Body of pancreas (tissue), 4 donors: ENCODE measurements around the gene LGALS4. TPM values are rescaled to one million over a fixed set of nuclear protein-coding genes. Genes with fewer than 3 reads are reported as not detected.
"Not testable (repeated sequence)": the region's sequence is repeated elsewhere in the genome, so short reads cannot be mapped to it uniquely, and the experiment has no call there.

Experiments
- ATAC-seq: fragments of 150-250 bp; one replicate; pipeline ENCODE4 v1.9.1; 2016
- DNase-seq, 4 donors: peaks; one replicate each; pipeline ENCODE4 v3.0.0-alpha.2; 2019
- H3K27ac ChIP-seq, 4 donors: fragments of 200-600 bp; sonication (generic); 1 replicate in 3 of 4; 2 replicates in 1 of 4; pipeline versions ENCODE4 v1.5.1 to v1.6.1; 2016 to 2019; ENCODE audit warnings: mild to moderate bottlenecking in 1 of 4, mixed read lengths in 1 of 4, moderate library complexity in 1 of 4
- H3K27me3 ChIP-seq, 2 donors: fragments of 200-600 bp; sonication (generic); one replicate each; pipeline ENCODE4 v1.6.0; 2016; ENCODE audit warnings: mild to moderate bottlenecking in 1 of 2
- H3K36me3 ChIP-seq, 2 donors: fragments of 200-600 bp; sonication (generic); replicated peaks in 1 of 2; 2 replicates each; pipeline ENCODE4 v1.5.1; 2016; ENCODE audit warnings: low read depth in 2 of 2; ENCODE audit not compliant: insufficient read depth in 1 of 2
- H3K4me1 ChIP-seq: fragments of 200-600 bp; sonication (generic); one replicate; pipeline ENCODE4 v1.6.0; 2016
- H3K4me3 ChIP-seq, 2 donors: fragments of 200-600 bp; sonication (generic); 1 replicate in 1 of 2; 2 replicates in 1 of 2; pipeline ENCODE4 v1.5.1; 2016 to 2019
- H3K9me3 ChIP-seq, 3 donors: fragments of 200-600 bp; sonication (generic); 1 replicate in 2 of 3; 2 replicates in 1 of 3; pipeline ENCODE4 v1.5.1; 2016
- CTCF ChIP-seq, 7 experiments: fragments of 450-650 bp in 4 of 7; fragments of 200-600 bp in 3 of 7; sonication (generic) in 3 of 7; IDR thresholded peaks; one replicate each; pipeline ENCODE4 v1.5.1; 2016 to 2019; ENCODE audit warnings: antibody characterized with exemption in 7 of 7
- POLR2A ChIP-seq, 3 donors: fragments of 450-650 bp; IDR thresholded peaks; one replicate each; pipeline ENCODE4 v1.6.1; 2016; ENCODE audit warnings: antibody characterized with exemption in 3 of 3, mild to moderate bottlenecking in 2 of 3
- WGBS, 2 donors: methylation state at CpG; one replicate each; pipeline ENCODE4 v1.1.5; 2017; 5-methylcytosine and 5-hydroxymethylcytosine counted together
- intact Hi-C: fragments of 100-400 bp; cut with DNase I; formaldehyde crosslinking; loops from one replicate; pipeline ENCODE4 v1.15.1; 2023
- total RNA-seq, 2 donors: library from RNA; depleted of rRNA; stranded (reverse); fragments of >200 nt; gene quantifications; one replicate each; pipeline ENCODE4 v1.1.0, GENCODE V29; 2016

The LGALS4 gene
- total RNA-seq, result 100 to 1,000 TPM in 1 of 2 donors, 10 to 100 TPM in 1; 54.1 to 153 TPM

DNA sequence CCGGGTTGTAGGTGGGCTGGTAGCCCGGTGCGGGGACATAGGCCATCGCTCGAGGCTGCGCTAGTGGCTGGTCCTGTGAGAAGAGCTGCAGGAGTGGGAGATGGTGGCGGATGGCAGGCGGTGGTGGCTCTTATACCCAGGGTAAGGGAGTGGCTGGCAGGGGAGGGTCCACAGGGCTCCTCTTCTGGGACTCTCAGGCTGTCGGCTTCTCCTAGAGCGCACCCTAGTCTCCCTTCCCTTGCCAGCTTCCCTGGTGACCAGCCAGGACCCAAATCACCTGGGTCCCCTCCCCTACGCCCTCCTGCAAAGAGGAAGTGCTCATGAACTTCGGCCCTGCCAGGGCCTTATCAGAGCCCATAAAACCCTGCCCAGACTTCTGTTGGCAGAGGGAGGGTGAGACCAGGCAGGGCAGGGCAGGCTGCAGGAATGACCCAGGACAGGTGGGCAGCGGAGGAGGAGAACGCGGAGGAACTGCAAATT lies at the start of gene LGALS4:
Gene LGALS4, minus strand, starts transcription at position 105 of the 480 bp plus-strand sequence. Its CDS starts 59 bp downstream, at position 46.
- H3K4me1 ChIP-seq, result peaks cover 15% of the 10 kb centered on the region
- intact Hi-C loops, result no loop called here
- H3K36me3 ChIP-seq, result peaks cover 0 to 9% of the 10 kb centered on the region in 2 donors
- peak; percentile 92 for ATAC-seq
- peak within 1 kb of the TSS; percentile 65 to 77 (median 76) for H3K27ac ChIP-seq
- H3K9me3 ChIP-seq, result no peaks in the 10 kb centered on the region
- peak; percentile 86 to 94 (median 92) for DNase-seq
- no peaks in the 10 kb centered on the region for H3K27me3 ChIP-seq
- H3K4me3 ChIP-seq, result no peak within 1 kb of the TSS
- WGBS, 2 donors, result 24 to 45% methylated on average over 9 to 15 of the region's 15 CpGs
- TF ChIP-seq POLR2A (IDR thresholded peaks at IDR 0.05) (peak; percentile 33 to 76 (median 72)), CTCF (IDR thresholded peaks at IDR 0.05) (peak in 2 of 7 experiments; percentile 1 to 13)

DNA sequence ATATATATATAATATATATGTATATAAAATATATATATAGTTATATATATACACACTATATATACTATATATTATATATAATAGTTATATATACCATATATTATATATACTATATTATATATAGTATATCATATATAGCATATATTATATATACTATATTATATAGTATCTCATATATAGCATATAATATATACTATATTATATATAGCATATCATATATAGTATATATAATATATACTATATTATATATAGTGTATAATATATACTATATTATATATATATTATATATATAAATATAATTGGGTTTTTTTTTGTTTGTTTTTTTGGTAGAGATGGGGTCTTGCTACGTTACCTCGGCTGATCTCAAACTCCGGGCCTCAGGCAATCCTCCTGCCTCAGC lies 48.6 kb upstream of the LGALS4 start:
- intact Hi-C loops, result no loop called here
- no peaks in the 10 kb centered on the region for H3K27me3 ChIP-seq
- H3K9me3 ChIP-seq, result no peaks in the 10 kb centered on the region
- no peaks in the 10 kb centered on the region for H3K36me3 ChIP-seq
- WGBS, 2 donors, result 93 to 95% methylated on average over 3 of the region's 3 CpGs
- no peak for DNase-seq
- TF ChIP-seq CTCF (IDR thresholded peaks at IDR 0.05), result no peak
- TF ChIP-seq POLR2A (IDR thresholded peaks at IDR 0.05), result no peak
- peaks cover 31% of the 10 kb centered on the region for H3K4me1 ChIP-seq
- no peak for ATAC-seq
- peak overlapping the region in 3 of 4 donors; percentile 73 to 88 (median 78) for H3K27ac ChIP-seq
- H3K4me3 ChIP-seq, result no peak overlapping the region

DNA sequence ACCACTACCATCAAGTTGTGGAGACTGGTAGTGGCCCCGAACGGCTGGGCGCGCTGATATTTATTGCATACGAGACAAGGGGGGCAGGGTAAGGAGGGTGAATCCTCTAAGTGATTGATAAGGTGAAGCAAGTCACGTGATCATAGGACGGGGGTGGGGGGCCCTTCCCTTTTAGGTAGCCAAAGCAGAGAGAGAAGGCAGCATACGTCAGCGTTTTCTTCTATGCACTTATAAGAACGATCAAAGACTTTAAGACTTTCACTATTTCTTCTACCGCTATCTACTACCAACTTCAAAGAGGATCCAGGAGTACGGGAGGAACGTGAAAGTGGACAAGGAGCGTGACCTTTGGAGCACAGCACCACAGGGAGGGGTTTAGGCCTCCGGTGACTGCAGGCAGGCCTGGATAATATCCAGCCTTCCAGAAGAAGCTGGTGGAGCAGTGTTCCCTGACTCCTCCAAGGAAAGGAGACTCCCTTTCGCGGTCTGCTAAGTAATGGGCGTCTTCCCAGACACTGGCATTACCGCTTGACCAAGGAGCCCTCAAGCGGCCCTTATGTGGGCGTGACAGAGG lies 47.0 kb upstream of the LGALS4 start:
- ATAC-seq, H3K9me3 ChIP-seq, H3K36me3 ChIP-seq, H3K4me3 ChIP-seq, H3K27me3 ChIP-seq, DNase-seq, H3K27ac ChIP-seq, intact Hi-C loops: not testable (repeated sequence)
- 76 to 77% methylated on average over 21 of the region's 21 CpGs for WGBS, 2 donors
- H3K4me1 ChIP-seq, result peaks cover 24% of the 10 kb centered on the region

- no peak overlapping the region for H3K4me3 ChIP-seq
- intact Hi-C loops, result no loop called here
- peak overlapping the region in 1 of 4 donors; percentile 28 for H3K27ac ChIP-seq
- no peaks in the 10 kb centered on the region for H3K9me3 ChIP-seq
- no peak for ATAC-seq
- DNase-seq, result no peak
- H3K36me3 ChIP-seq, result no peaks in the 10 kb centered on the region
- H3K27me3 ChIP-seq, result no peaks in the 10 kb centered on the region
- WGBS, 2 donors, result 88 to 91% methylated on average over 3 of the region's 3 CpGs
- TF ChIP-seq POLR2A (IDR thresholded peaks at IDR 0.05) (no peak), CTCF (IDR thresholded peaks at IDR 0.05) (no peak)
- H3K4me1 ChIP-seq, result peaks cover 10% of the 10 kb centered on the region
Observed at GRCh38 chr19:38856813-38857212, 44.1 kb upstream of the LGALS4 start.

DNA sequence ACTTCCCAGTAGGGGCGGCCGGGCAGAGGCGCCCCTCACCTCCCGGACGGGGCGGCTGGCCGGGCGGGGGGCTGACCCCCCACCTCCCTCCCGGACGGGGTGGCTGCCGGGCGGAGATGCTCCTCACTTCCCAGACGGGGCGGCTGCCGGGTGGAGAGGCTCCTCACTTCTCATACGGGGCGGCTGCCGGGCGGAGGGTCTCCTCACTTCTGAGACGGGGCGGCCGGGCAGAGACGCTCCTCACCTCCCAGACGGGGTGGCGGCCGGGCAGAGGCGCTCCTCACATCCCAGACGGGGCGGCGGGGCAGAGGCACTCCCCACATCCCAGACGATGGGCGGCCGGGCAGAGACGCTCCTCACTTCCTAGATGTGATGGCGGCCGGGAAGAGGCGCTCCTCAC lies 43.0 kb upstream of the LGALS4 start:
- ATAC-seq, DNase-seq, intact Hi-C loops, H3K9me3 ChIP-seq, H3K36me3 ChIP-seq, H3K27ac ChIP-seq, H3K27me3 ChIP-seq, H3K4me3 ChIP-seq: not testable (repeated sequence)
- peaks cover 16% of the 10 kb centered on the region for H3K4me1 ChIP-seq
- WGBS, 2 donors, result 95 to 98% methylated on average over 7 to 11 of the region's 37 CpGs

- H3K9me3 ChIP-seq, H3K27ac ChIP-seq, DNase-seq, ATAC-seq, H3K4me3 ChIP-seq, H3K27me3 ChIP-seq, intact Hi-C loops, H3K36me3 ChIP-seq: not testable (repeated sequence)
- peaks cover 17% of the 10 kb centered on the region for H3K4me1 ChIP-seq
- WGBS, 2 donors, result 80 to 81% methylated on average over 3 of the region's 3 CpGs
Observed at GRCh38 chr19:38854961-38855360, 42.2 kb upstream of the LGALS4 start.
